Stimulated activated CD8-positive, alpha-beta memory T cell treated with anti-CD3 and anti-CD28 coated beads, Interleukin-7, amount 100 ng/mL, for 24 hours (primary cell): ENCODE measurements around the gene SHFL.

ENCODE experiments used
- DNase-seq: peaks from one replicate; pipeline ENCODE4 v3.0.0-alpha.2; 2020; ENCODE audit warnings: low read depth

Gene SHFL

DNA sequence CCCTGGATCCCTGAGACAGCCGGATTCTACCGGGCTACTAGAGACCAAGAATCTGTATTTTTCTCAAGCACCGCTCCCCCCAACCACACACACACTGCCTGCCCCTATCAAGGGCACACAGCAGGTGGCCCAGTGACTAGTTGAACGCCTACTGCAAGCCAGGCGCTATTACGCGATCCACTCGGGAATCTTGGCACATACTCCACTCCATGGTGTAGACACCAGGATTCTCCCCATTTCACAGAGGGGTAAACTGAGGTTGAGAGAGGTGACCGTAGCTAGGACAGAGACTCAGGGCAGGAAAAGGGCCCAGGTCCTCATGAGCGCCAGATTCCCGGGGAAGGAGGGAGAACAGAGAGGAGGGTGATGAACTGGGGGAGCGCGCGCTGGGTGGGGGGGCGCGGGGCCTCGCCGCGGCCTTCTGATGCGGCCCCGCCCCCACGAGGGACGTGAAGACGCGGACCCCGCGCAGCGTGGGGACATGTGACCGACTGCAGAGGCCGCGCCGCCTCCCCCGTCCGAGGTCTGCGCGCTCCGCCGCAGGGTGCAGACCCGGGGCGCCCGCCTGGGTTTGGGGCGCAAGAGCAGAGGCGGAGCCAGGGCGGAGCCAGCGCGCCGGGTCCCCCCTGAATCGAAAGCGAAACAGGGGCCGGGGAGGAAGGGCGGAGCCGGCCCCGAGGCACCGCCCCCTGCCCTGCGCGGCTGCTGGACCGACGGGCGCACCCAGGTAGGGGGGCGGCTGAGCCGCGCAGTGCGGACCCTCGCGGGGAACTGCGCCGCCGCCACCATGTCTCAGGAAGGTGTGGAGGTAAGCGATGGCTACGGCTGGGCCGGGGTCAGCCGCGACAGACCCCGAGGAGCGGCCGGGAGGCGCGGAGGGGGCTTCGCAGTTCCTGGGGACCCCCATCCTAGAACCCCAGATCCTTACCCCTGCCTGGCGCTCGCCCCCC lies at the start of gene SHFL:
Gene SHFL (plus strand): TSS at position 677 of the 950 bp plus-strand sequence. CDS start 111 bp downstream, at position 788.
- peak; percentile 47 for DNase-seq

- DNase-seq, result no peak
These were observed 49.5 kb upstream of the SHFL start for GRCh38 chr19:10036601-10037071.

DNA sequence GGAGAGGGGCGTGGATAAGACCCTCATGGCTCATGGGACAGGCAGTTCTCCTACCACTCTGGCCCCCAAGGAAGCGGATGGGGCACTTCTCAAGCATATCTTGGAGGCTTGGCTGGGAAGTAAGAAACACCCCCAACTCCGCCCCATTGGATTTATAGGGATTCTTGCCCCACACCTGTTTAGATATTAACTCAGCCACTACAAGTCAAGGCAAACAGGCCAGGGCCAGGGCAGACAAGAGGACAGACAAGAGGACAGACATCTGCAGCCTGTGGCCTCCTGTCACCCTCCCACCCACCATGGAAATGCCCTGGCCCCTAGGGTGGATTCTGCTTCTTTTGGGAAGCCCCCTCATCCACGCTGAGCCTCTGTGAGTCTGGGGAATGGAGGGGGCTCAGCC lies 48.8 kb upstream of the SHFL start:
- DNase-seq, result no peak

DNA sequence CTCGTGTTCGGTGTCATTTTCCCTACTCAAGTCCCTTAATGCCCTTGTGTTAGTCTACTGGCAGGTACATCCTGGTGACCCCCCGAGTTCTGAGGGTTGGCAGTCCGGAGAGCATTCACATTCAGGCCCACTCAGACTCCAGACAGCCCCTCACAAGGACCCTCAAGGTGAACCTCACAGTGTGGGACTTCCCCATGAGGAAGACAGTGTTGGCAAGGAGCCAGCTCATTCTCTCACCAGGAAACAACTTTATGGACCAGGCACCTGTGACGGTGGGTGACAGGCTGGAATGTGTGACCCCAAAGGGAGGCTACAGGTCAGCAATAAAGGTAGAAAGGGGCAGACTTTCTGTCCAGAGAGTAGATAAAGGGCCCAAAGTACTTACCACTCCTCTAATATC lies 48.3 kb upstream of the SHFL start:
- no peak for DNase-seq

GRCh38 chr19:10043286-10043927 lies 42.7 kb upstream of the SHFL start:
- no peak for DNase-seq

GRCh38 chr19:10044390-10044789 lies 41.7 kb upstream of the SHFL start:
- no peak for DNase-seq

GRCh38 chr19:10045371-10045770 lies 40.7 kb upstream of the SHFL start:
- DNase-seq, result no peak

DNA sequence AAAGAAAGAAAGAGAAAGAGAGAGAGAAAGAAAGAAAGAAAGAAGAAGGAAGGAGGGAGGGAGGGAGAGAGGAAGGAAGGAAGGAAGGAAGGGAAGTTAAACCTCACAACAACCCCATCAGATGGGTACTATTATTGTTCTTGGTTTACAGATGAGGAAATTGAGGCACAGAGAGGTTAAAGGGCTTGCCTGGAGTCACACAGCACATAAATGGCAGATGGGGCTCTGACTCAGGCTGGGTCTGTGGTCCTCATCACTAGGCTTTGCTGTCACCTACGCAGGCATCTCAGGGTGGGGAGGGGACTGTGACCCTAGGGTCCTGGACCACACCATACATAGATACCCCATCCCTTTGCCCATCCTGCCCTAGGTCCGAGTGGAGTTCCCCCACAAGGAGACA lies 36.5 kb upstream of the SHFL start:
- no peak for DNase-seq

GRCh38 chr19:10052602-10053360 lies 33.3 kb upstream of the SHFL start:
- DNase-seq, result no peak

DNA sequence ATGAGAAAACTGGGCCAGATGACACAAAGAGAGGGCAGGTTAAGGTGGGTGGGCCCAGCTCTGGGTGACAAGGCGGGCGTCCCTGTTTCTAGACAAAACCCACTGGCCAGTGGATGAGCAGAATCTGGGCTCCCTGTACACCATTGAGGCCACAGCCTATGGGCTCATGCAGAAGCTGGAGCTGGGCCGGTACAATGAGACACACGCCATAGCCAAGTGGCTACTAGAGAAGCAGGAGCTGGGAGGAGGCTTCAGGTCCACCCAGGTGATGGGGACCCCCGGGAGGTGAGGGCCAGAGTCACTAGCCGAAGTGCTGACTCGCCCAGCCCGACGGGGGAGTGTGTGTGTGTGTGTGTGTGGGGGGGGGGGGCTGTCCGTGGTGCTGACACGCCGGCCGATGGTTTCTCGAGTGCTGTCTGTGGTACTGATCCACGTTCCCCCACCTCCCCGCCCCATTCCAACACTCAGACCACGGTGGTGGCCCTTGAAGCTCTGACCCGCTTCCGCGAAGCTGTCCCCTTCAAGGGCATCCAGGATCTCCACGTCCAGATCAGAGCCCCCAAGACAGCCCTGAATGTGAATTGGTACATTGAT lies 24.3 kb upstream of the SHFL start:
- no peak for DNase-seq

DNA sequence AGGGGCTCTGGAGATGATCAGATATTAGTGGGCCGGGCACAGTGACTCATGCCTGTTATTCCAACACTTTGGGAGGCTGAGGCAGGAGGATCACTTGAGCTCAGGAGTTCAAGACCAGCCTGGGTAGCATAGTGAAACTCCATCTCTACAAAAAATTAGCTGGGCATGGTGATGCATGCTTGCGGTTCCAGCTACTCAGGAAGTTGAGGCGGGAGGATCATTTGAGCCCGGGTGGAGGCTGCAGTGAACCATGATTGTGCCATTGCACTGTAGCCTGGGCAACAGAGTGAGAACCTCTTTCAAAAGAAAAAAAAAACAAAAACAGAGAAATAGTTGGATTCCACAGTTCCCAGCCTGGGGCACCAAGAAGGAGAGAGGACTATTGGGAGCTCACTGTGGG lies 17.9 kb upstream of the SHFL start:
- DNase-seq, result no peak

DNA sequence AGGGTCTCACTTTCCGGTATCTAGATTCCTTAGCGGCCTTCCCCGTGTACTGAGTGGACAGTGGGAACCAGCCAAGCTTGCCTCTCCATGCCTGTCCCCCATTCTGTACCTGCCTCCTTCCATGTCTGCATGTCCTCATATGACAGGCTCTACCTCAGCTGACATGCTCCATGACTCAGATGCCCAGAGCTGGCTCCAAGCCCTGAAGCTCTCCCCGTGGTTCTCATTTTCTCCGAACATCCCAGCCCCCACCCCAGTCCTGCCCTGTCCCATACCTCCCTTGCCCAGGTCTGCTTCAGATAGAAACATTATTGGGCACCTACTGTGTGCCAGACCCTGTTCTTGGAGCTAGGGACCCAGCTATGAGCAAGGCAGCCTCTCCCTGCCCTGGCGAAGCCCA lies 17.1 kb upstream of the SHFL start:
- DNase-seq, result no peak

GRCh38 chr19:10070730-10071446 lies 15.2 kb upstream of the SHFL start:
- no peak for DNase-seq

DNA sequence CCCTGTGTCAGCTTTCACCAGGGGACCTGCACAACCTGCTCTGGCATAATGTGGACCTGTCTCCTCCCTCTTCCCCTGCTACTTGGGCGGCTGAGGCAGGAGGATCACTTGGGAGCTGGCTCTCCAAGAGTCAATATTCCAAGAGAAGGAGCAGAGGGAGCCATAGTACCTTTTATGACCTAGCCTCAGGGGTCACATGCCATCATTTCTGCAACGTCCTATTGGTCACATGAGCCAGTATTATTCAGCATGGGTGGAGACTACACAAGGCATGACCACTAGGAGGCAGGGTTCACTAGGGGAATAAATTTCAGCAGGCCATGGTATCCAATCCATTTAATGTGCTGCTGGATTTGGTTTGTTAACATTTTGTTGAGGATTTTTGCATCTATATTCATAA lies 12.0 kb upstream of the SHFL start:
- DNase-seq, result no peak

GRCh38 chr19:10076535-10076934 lies 9.6 kb upstream of the SHFL start:
- DNase-seq, result no peak

DNA sequence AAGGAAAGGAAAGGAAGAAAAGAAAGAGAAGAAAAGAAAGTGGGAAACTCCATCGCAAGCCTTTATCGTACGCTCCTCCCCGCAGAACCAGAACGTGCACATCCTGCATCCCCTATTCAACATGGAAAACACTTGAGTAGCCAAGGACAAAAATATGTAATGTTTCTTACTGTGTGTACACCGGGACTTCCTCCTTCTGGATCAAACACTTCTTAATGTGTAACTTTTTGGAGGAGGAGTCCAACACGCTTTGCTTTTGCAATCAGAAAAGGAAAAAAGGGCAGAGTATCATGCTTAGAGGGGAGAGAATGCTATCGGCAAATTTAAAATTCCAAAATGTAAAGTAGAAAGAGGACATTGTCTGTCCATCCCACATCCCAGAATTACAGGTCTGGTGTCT lies 7.8 kb upstream of the SHFL start:
- no peak for DNase-seq

DNA sequence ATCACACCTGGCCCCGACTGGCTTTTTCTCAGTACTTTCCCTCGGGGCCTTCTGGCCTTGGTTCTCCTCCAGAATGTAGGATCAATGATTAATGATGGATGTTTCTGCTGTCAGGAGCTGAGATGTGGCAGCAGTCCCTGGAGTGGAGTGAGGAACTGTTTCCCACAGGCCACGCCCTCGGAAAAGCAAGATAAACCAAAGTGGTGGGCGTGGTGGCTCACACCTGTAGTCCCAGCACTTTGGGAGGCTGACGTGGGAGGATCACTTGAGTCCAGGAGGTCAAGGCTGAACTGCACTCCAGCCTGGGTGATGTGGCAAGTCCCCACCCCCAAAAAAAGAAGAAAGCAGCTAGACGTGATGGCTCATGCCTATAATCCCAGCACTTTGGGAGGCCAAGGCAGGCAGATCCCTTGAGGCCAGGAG lies 7.1 kb upstream of the SHFL start:
- DNase-seq, result no peak

DNA sequence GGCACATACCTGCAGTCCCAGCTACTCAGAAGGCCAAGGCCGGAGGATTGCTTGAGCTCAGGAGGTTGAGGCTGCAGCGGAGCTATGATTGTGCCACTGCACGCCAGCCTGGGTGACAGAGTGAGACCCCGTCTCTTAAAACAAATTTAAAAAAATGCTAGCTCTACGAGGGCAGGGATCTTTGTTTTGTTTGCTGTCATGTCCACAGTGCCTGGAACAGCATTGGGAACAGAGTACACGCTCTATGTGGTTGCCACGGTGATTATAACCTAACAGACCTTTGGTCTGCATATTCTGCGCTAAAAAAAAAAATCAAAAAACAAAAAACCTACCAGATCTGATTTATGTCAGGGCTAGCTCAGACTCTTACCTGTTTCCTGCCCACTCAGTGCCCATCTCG lies 2.2 kb upstream of the SHFL start:
- no peak for DNase-seq

GRCh38 chr19:10084803-10085202 lies 1.3 kb upstream of the SHFL start:
- no peak for DNase-seq

DNA sequence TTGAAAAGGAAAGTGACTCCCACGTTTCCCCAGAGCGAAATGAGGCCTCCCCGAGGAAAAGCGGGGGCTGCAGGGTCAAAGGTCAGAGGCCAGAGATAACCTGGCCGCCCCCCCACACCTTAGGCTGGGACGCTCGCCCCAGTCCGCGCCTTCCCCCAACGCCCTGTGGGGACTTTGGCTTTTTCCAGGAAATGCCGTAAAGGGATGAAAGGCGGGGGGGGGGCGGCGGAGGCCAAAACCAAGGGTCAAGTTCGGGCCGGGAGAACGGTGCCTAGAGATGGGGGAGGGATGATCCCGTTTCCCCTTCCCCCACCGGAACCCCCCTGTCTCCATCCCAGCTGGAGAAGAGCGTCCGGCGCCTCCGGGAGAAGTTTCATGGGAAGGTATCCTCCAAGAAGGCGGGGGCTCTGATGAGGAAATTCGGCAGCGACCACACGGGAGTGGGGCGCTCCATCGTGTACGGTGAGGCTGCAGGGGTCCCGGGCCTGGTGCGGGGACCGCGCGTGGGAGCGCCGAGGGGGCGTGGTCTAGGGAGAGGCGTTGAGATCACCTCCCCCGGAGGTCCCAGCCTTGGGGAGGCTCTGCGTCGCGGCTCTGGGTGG lies 575 bp downstream of the SHFL start:
- DNase-seq, result no peak
